H1 (cell line): ENCODE measurements around the gene MYOCD. TPM values are rescaled to one million over a fixed set of nuclear protein-coding genes. Genes with fewer than 3 reads are reported as not detected.

Experiments
- CTCF ChIA-PET: fragments of 300-600 bp; sonication (Branson Sonifier 250); formaldehyde crosslinking; loops from one replicate; lab custom pipeline; 2021; ENCODE audit not compliant: partially characterized antibody; lab: Charles Lee
- POLR2A ChIA-PET: fragments of 300-600 bp; sonication (Branson Sonifier 250); formaldehyde crosslinking; loops from one replicate; lab custom pipeline; 2021; ENCODE audit warnings: inconsistent platforms; ENCODE audit not compliant: partially characterized antibody; lab: Charles Lee
- DNase-seq, 2 experiments: peaks; one replicate each; pipeline versions ENCODE4 v3.0.0 to v3.0.0-alpha.2; 2010 to 2022; ENCODE audit warnings: low spot score in 2 of 2, low read depth in 1 of 2, mixed read lengths in 1 of 2
- FAIRE-seq: peaks from 2 replicates; lab custom pipeline; 2011; peaks lifted over from hg19 to GRCh38; lab: Jason Lieb, UNC
- H2AFZ ChIP-seq: 2 replicates; pipeline ENCODE4 v1.8.1; 2012; ENCODE audit warnings: low read length, inconsistent platforms
- H2AK5ac ChIP-seq: 2 replicates; pipeline ENCODE4 v1.6.1; 2013; ENCODE audit warnings: low read depth, low read length
- H2BK120ac ChIP-seq: replicated peaks from 2 replicates; pipeline ENCODE3; 2013; ENCODE audit warnings: low read depth, low read length, inconsistent platforms
- H2BK12ac ChIP-seq: 2 replicates; pipeline ENCODE4 v1.6.1; 2013; ENCODE audit warnings: low read depth, low read length
- H2BK15ac ChIP-seq: 2 replicates; pipeline ENCODE4 v1.6.1; 2013; ENCODE audit warnings: low read length
- H2BK20ac ChIP-seq: 2 replicates; pipeline ENCODE4 v1.6.1; 2013; ENCODE audit warnings: low read length
- H2BK5ac ChIP-seq: 2 replicates; pipeline ENCODE4 v1.6.1; 2013; ENCODE audit warnings: low read depth, low read length
- H3K14ac ChIP-seq: 2 replicates; pipeline ENCODE4 v1.6.1; 2013; ENCODE audit warnings: inconsistent platforms; ENCODE audit not compliant: insufficient read length
- H3K18ac ChIP-seq: 2 replicates; pipeline ENCODE4 v1.6.1; 2013; ENCODE audit warnings: low read length; ENCODE audit errors: extremely low read depth
- H3K23ac ChIP-seq: 2 replicates; pipeline ENCODE4 v1.6.1; 2013; ENCODE audit warnings: inconsistent platforms; ENCODE audit not compliant: insufficient read length
- H3K23me2 ChIP-seq: 2 replicates; pipeline ENCODE4 v1.6.1; 2013; ENCODE audit warnings: low read depth, low read length
- H3K27ac ChIP-seq: 2 replicates; pipeline ENCODE4 v1.6.1; 2011; ENCODE audit warnings: low read depth, low read length, inconsistent platforms
- H3K27me3 ChIP-seq, 4 experiments: replicated peaks in 1 of 4; 1 replicate in 1 of 4; 2 replicates in 3 of 4; pipeline versions ENCODE4 v1.6.1 to v1.8.1; 2011 to 2013; ENCODE audit warnings: low read length in 3 of 4, mild to moderate bottlenecking in 3 of 4, inconsistent platforms in 2 of 4, mixed read lengths in 2 of 4, moderate library complexity in 1 of 4; ENCODE audit not compliant: control insufficient read depth in 3 of 4, insufficient read depth in 3 of 4; ENCODE audit errors: extremely low read depth in 1 of 4
- H3K36me3 ChIP-seq, 4 experiments: 2 replicates each; pipeline versions ENCODE4 v1.6.1 to v1.8.1; 2011 to 2013; ENCODE audit warnings: mild to moderate bottlenecking in 4 of 4, low read length in 3 of 4, moderate library complexity in 2 of 4, control low read depth in 1 of 4, inconsistent platforms in 1 of 4; ENCODE audit not compliant: insufficient read depth in 4 of 4, control insufficient read depth in 2 of 4
- H3K4ac ChIP-seq: replicated peaks from 2 replicates; pipeline ENCODE3; 2013; ENCODE audit warnings: low read length, low read depth, mixed read lengths, inconsistent platforms; ENCODE audit not compliant: insufficient read length
- H3K4me1 ChIP-seq, 4 experiments: replicated peaks in 1 of 4; 1 replicate in 1 of 4; 2 replicates in 3 of 4; pipeline versions ENCODE4 v1.6.1 to v1.8.1; 2011 to 2013; ENCODE audit warnings: low read length in 3 of 4, inconsistent platforms in 2 of 4, mixed read lengths in 1 of 4; ENCODE audit not compliant: insufficient read depth in 4 of 4, control insufficient read depth in 3 of 4
- H3K4me2 ChIP-seq, 2 experiments: 2 replicates each; pipeline versions ENCODE4 v1.6.1 to v1.8.1; 2011 to 2013; ENCODE audit warnings: low read depth in 2 of 2, low read length in 2 of 2, control low read depth in 1 of 2, inconsistent platforms in 1 of 2, mild to moderate bottlenecking in 1 of 2; ENCODE audit not compliant: insufficient read depth in 1 of 2
- H3K4me3 ChIP-seq, 4 experiments: fragments of 200-600, 300-600 bp in 1 of 4; sonication (generic), shearing (Covaris generic), sonication (Bioruptor Twin) in 1 of 4; 2 replicates each; pipeline versions ENCODE4 v1.5.1 to v1.8.1; 2011 to 2016; ENCODE audit warnings: low read length in 4 of 4, low read depth in 3 of 4, control low read depth in 2 of 4, inconsistent platforms in 2 of 4, mild to moderate bottlenecking in 2 of 4, mixed read lengths in 1 of 4, moderate library complexity in 1 of 4; ENCODE audit not compliant: insufficient read depth in 2 of 4; ENCODE audit errors: extremely low read depth in 1 of 4
- H3K56ac ChIP-seq: replicated peaks from 2 replicates; pipeline ENCODE3; 2013; ENCODE audit warnings: low read depth, mild to moderate bottlenecking, mixed read lengths, low read length, inconsistent platforms; ENCODE audit not compliant: insufficient read length
- H3K79me1 ChIP-seq: 2 replicates; pipeline ENCODE4 v1.6.1; 2013; ENCODE audit warnings: low read depth, low read length, control low read depth
- H3K79me2 ChIP-seq, 2 experiments: 2 replicates each; pipeline versions ENCODE4 v1.6.1 to v1.8.1; 2012 to 2013; ENCODE audit warnings: low read length in 2 of 2, mild to moderate bottlenecking in 2 of 2, inconsistent platforms in 1 of 2; ENCODE audit not compliant: insufficient read depth in 2 of 2, control insufficient read depth in 1 of 2
- H3K9ac ChIP-seq, 4 experiments: replicated peaks in 1 of 4; 1 replicate in 1 of 4; 2 replicates in 3 of 4; pipeline versions ENCODE4 v1.6.1 to v1.8.1; 2011 to 2013; ENCODE audit warnings: low read depth in 3 of 4, low read length in 3 of 4, control low read depth in 2 of 4, mild to moderate bottlenecking in 2 of 4, moderate library complexity in 2 of 4, inconsistent platforms in 1 of 4; ENCODE audit errors: extremely low read depth in 1 of 4
- H3K9me3 ChIP-seq, 2 experiments: 2 replicates each; pipeline versions ENCODE4 v1.6.1 to v1.8.1; 2012 to 2013; ENCODE audit warnings: mild to moderate bottlenecking in 2 of 2, moderate library complexity in 2 of 2, control low read depth in 1 of 2, inconsistent platforms in 1 of 2, low read depth in 1 of 2, low read length in 1 of 2, mixed read lengths in 1 of 2; ENCODE audit not compliant: insufficient read depth in 2 of 2
- H4K20me1 ChIP-seq, 2 experiments: replicated peaks in 1 of 2; 2 replicates each; pipeline versions ENCODE3 to v1.8.1; 2011 to 2013; ENCODE audit warnings: inconsistent platforms in 2 of 2, low read length in 2 of 2, mild to moderate bottlenecking in 1 of 2; ENCODE audit not compliant: insufficient read depth in 2 of 2, control insufficient read depth in 1 of 2
- H4K5ac ChIP-seq: 2 replicates; pipeline ENCODE4 v1.6.1; 2013; ENCODE audit warnings: low read length, low read depth, mixed read lengths, inconsistent platforms; ENCODE audit not compliant: insufficient read length
- H4K8ac ChIP-seq: 2 replicates; pipeline ENCODE4 v1.8.0; 2013; ENCODE audit warnings: mild to moderate bottlenecking, moderate library complexity, low read length, inconsistent platforms; ENCODE audit not compliant: insufficient read depth; ENCODE audit errors: extremely low read depth
- H4K91ac ChIP-seq: replicated peaks from 2 replicates; pipeline ENCODE3; 2013; ENCODE audit warnings: low read length, mixed read lengths, inconsistent platforms; ENCODE audit not compliant: insufficient read length
- EZH2 ChIP-seq: fragments of 200-600 bp; sonication (generic); IDR thresholded peaks from 2 replicates; pipeline ENCODE4 v1.7.1; 2012; ENCODE audit warnings: low read depth, mild to moderate bottlenecking, moderate library complexity, low read length, inconsistent platforms; ENCODE audit not compliant: severe bottlenecking
- POLR2A ChIP-seq, 2 experiments: IDR thresholded peaks; 1 replicate in 1 of 2; 2 replicates in 1 of 2; pipeline ENCODE4 v1.6.1; 2011; ENCODE audit warnings: low read depth in 2 of 2, low read length in 2 of 2, mild to moderate bottlenecking in 2 of 2; ENCODE audit errors: control extremely low read depth in 1 of 2
- POU5F1 ChIP-seq: IDR thresholded peaks from 2 replicates; pipeline ENCODE4 v1.6.1; 2011; ENCODE audit warnings: low read depth, mild to moderate bottlenecking, low read length, moderate library complexity
- RAD21 ChIP-seq, 2 experiments: IDR thresholded peaks in 1 of 2; conservative IDR thresholded peaks in 1 of 2; 2 replicates each; pipeline ENCODE4 v1.6.1; 2011; ENCODE audit warnings: low read depth in 2 of 2, low read length in 2 of 2, improper control_type of control experiment in 1 of 2, inconsistent platforms in 1 of 2, mild to moderate bottlenecking in 1 of 2, moderate library complexity in 1 of 2
- SAP30 ChIP-seq: fragments of 300-600 bp; sonication (generic); IDR thresholded peaks from 2 replicates; pipeline ENCODE4 v1.7.1; 2012; ENCODE audit warnings: low read length, moderate library complexity, mild to moderate bottlenecking, inconsistent platforms; ENCODE audit not compliant: insufficient read depth, insufficient replicate concordance
- SIRT6 ChIP-seq: IDR thresholded peaks from one replicate; pipeline ENCODE4 v1.7.1; 2012; ENCODE audit warnings: low read length, inconsistent platforms
- WGBS, 2 experiments: shearing (Covaris generic) in 1 of 2; methylation state at CpG; one replicate each; pipeline versions ENCODE4 v1.1.6 to v1.1.7; 2013 to 2015; ENCODE audit warnings: low lambda C conversion rate in 2 of 2, mixed read lengths in 2 of 2, inconsistent platforms in 1 of 2, low coverage in 1 of 2, missing lambda C conversion rate in 1 of 2; ENCODE audit not compliant: insufficient replicate concordance in 2 of 2, insufficient coverage in 1 of 2, insufficient read length in 1 of 2; ENCODE audit errors: extremely low coverage in 1 of 2, missing lambda C conversion rate in 1 of 2; 5-methylcytosine and 5-hydroxymethylcytosine counted together
- polyA plus RNA-seq, 7 experiments: library from polyadenylated mRNA; depleted of rRNA in 3 of 7; stranded (reverse) in 5 of 7; unstranded in 2 of 7; fragments of >200 nt in 5 of 7; fragments of 200-250 nt in 2 of 7; gene quantifications; 1 replicate in 5 of 7; 2 replicates in 1 of 7; 4 replicates in 1 of 7; pipeline versions ENCODE4 v1.2.1 to v1.2.3, GENCODE V29; 2011 to 2013; ENCODE audit warnings: missing spikeins in 2 of 7, mixed read lengths in 2 of 7
- total RNA-seq: library from RNA; stranded (reverse); fragmentation: NEBNext Ultra II Directional; extraction: Animal tissue kit (Norgen Biotek cat#: 25700); gene quantifications from 2 replicates; pipeline ENCODE4 v1.2.1, GENCODE V29; 2021
- TF ChIP-seq, protein P1 (sequence below): IDR thresholded peaks from 2 replicates; pipeline ENCODE4 v1.6.1; 2012; ENCODE audit warnings: inconsistent platforms

Gene MYOCD
- total and polyA plus RNA-seq, 2 of the 8 experiments (the other 6 are each of a cell fraction or from before 2014, with no cell fraction given) = 0.30 to 4.9 TPM

DNA sequence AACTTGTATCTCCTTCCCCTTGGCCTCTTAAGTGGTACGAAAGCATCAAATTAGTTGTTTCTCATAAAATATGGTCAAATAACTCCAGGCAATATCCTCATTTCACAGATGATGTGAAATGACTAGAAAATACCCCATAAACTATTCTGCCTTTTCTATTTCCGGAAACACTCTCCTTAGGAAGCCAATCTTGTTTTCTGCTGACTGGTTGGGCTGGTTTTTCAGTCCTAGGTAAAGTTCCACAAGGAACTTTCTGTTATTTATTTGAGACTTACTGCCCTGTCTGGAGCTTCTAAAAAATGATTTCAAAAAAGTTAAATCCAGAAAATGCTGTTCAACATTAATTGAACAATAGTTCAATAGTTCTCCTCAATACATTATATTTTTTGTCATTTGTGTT, 7.3 kb downstream of the MYOCD start:
- no peaks in the 10 kb centered on the region for H3K79me1 ChIP-seq
- H3K18ac ChIP-seq = no peak overlapping the region
- no peak overlapping the region for H2BK15ac ChIP-seq
- no peaks in the 10 kb centered on the region for H3K4me1 ChIP-seq
- no peak overlapping the region for H2BK120ac ChIP-seq
- no peak overlapping the region for H2AFZ ChIP-seq
- H3K36me3 ChIP-seq = no peaks in the 10 kb centered on the region
- H3K14ac ChIP-seq = no peak overlapping the region
- TF ChIP-seq SAP30 (no peak), POU5F1 (no peak), RAD21 (IDR thresholded peaks at IDR 0.05 in 1 of 2, conservative IDR thresholded peaks at IDR 0.05 in 1 of 2; ENCODE audit: low read depth in 2 of 2, low read length in 2 of 2) (no peak), SIRT6 (no peak), EZH2 (no peak), POLR2A (IDR thresholded peaks at IDR 0.05; ENCODE audit: control extremely low read depth in 1 of 2, low read depth in 2 of 2, low read length in 2 of 2) (no peak)
- TF ChIP-seq, protein P1, sequence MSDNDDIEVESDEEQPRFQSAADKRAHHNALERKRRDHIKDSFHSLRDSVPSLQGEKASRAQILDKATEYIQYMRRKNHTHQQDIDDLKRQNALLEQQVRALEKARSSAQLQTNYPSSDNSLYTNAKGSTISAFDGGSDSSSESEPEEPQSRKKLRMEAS = no peak
- TF ChIP-seq, all 59 proteins: peak for 0
- 96% methylated on average over 2 of the region's 2 CpGs; no CpG with 5 or more reads in 1 of the 2 experiments for WGBS, 2 experiments
- Histone ChIP-seq H2BK20ac (no peak overlapping the region), H4K5ac (no peak overlapping the region), H4K20me1 (no peaks in the 10 kb centered on the region), H3K4ac (no peak overlapping the region), H2BK5ac (no peak overlapping the region), H3K27me3 (no peaks in the 10 kb centered on the region), H2AK5ac (no peak overlapping the region), H3K27ac (no peak overlapping the region), H4K91ac (no peak overlapping the region), H3K9me3 (no peaks in the 10 kb centered on the region), H2BK12ac (no peak overlapping the region), H4K8ac (no peak overlapping the region), H3K4me2 (no peak overlapping the region), H3K4me3 (no peak overlapping the region), H3K23ac (no peak overlapping the region), H3K9ac (no peak overlapping the region), H3K79me2 (no peaks in the 10 kb centered on the region), H3K23me2 (no peaks in the 10 kb centered on the region), H3K56ac (no peak overlapping the region)
- ChIA-PET CTCF (interaction anchor here (1.2 kb wide), 1 partner anchor 48 kb away, joined by 3 read pairs; no protein-coding TSS in a partner anchor), POLR2A (no interaction called here)
- DNase-seq = no peak
- no peak for FAIRE-seq
